HCT116 (cell line): ENCODE measurements around the gene CEACAM18. TPM values are rescaled to one million over a fixed set of nuclear protein-coding genes. Genes with fewer than 3 reads are reported as not detected.

Source experiments
- ATAC-seq: fragments of 200-7000 bp; cut with Tn5 transposase; 2 replicates; pipeline ENCODE4 v1.9.1; 2020; ENCODE audit warnings: mild to moderate bottlenecking, moderate library complexity
- BruUV-seq: library from RNA; stranded (reverse); fragments of 400-500 nt; replicated peaks from 2 replicates; lab custom pipeline; 2021; lab: Mats Ljungman, UMichigan
- CTCF ChIA-PET: fragments of 300-600 bp; sonication (Branson Sonifier 250); formaldehyde crosslinking; loops from one replicate; lab custom pipeline; 2021; ENCODE audit warnings: antibody characterized with exemption; lab: Charles Lee
- POLR2A ChIA-PET: fragments of 300-600, 350-600 bp; sonication (Branson Sonifier 250); formaldehyde crosslinking; loops from one replicate; lab custom pipeline; 2021; ENCODE audit warnings: antibody characterized with exemption; lab: Charles Lee
- RAD21 ChIA-PET, 2 experiments: fragments of 300-600 bp; sonication (Branson Sonifier 250); formaldehyde crosslinking; loops; one replicate each; lab custom pipeline; 2023; ENCODE audit warnings: low total read pairs in 2 of 2; ENCODE audit not compliant: uncharacterized antibody in 2 of 2, unreplicated experiment in 2 of 2, low non-redundant PET in 1 of 2; lab: Charles Lee
- DNase-seq: peaks from one replicate; pipeline ENCODE4 v3.0.0-alpha.2; 2010; ENCODE audit warnings: low read depth, low spot score
- H2AFZ ChIP-seq: fragments of 200-600 bp; shearing (Covaris generic), sonication (generic); 2 replicates; pipeline ENCODE4 v1.6.1; 2017; ENCODE audit warnings: low read depth, mixed run types, mixed read lengths, antibody characterized with exemption, low read length; ENCODE audit not compliant: poor library complexity, severe bottlenecking
- H3K27ac ChIP-seq: 2 replicates; pipeline ENCODE4 v1.5.1; 2012; ENCODE audit warnings: low read depth, low read length
- H3K27me3 ChIP-seq: fragments of 200-600 bp; sonication (generic); 2 replicates; pipeline ENCODE4 v1.6.1; 2016; ENCODE audit warnings: mixed run types, low read length, mixed read lengths; ENCODE audit not compliant: insufficient read depth
- H3K36me3 ChIP-seq, 2 experiments: fragments of 200-500 bp in 1 of 2; fragments of 200-600 bp in 1 of 2; sonication (Bioruptor generic) in 1 of 2; sonication (generic) in 1 of 2; 2 replicates each; pipeline versions ENCODE4 v1.5.1 to v1.6.1; 2014 to 2016; ENCODE audit warnings: low read length in 2 of 2, inconsistent platforms in 1 of 2, mixed read lengths in 1 of 2, mixed run types in 1 of 2; ENCODE audit not compliant: insufficient read depth in 2 of 2, control insufficient read depth in 1 of 2
- H3K4me1 ChIP-seq, 2 experiments: fragments of 200-600 bp in 1 of 2; sonication (generic) in 1 of 2; 2 replicates each; pipeline versions ENCODE4 v1.5.1 to v1.6.1; 2012 to 2017; ENCODE audit warnings: low read length in 2 of 2, inconsistent platforms in 1 of 2, mild to moderate bottlenecking in 1 of 2, mixed read lengths in 1 of 2, mixed run types in 1 of 2, moderate library complexity in 1 of 2; ENCODE audit not compliant: insufficient read depth in 2 of 2, control insufficient read depth in 1 of 2
- H3K4me2 ChIP-seq: fragments of 200-600 bp; sonication (generic); 2 replicates; pipeline ENCODE4 v1.6.1; 2017; ENCODE audit warnings: mixed run types, low read length, mixed read lengths
- H3K4me3 ChIP-seq, 2 experiments: fragments of 200-600 bp in 1 of 2; sonication (generic) in 1 of 2; replicated peaks in 1 of 2; 2 replicates each; pipeline ENCODE4 v1.5.1; 2011 to 2016; ENCODE audit warnings: low read length in 2 of 2, control low read depth in 1 of 2, low read depth in 1 of 2, mild to moderate bottlenecking in 1 of 2, mixed read lengths in 1 of 2, mixed run types in 1 of 2
- H3K79me2 ChIP-seq: fragments of 200-600 bp; sonication (generic); 2 replicates; pipeline ENCODE4 v1.6.1; 2017; ENCODE audit warnings: mild to moderate bottlenecking, mixed run types, low read length, moderate library complexity, mixed read lengths; ENCODE audit not compliant: insufficient read depth
- H3K9ac ChIP-seq: fragments of 200-600 bp; sonication (generic); 2 replicates; pipeline ENCODE4 v1.6.1; 2016; ENCODE audit warnings: low read length, mixed read lengths
- H3K9me2 ChIP-seq: fragments of 200-600 bp; sonication (generic), shearing (Covaris generic); 2 replicates; pipeline ENCODE4 v1.6.1; 2017; ENCODE audit warnings: mixed run types, mild to moderate bottlenecking, moderate library complexity; ENCODE audit not compliant: insufficient read depth
- H3K9me3 ChIP-seq, 2 experiments: fragments of 200-500 bp in 1 of 2; fragments of 200-600 bp in 1 of 2; sonication (Bioruptor generic) in 1 of 2; sonication (generic) in 1 of 2; 2 replicates each; pipeline ENCODE4 v1.6.1; 2014 to 2017; ENCODE audit warnings: low read length in 2 of 2, mixed read lengths in 2 of 2, inconsistent platforms in 1 of 2, low read depth in 1 of 2, mild to moderate bottlenecking in 1 of 2, mixed run types in 1 of 2, moderate library complexity in 1 of 2; ENCODE audit not compliant: control insufficient read depth in 1 of 2, insufficient read depth in 1 of 2
- H4K20me1 ChIP-seq: fragments of 200-600 bp; sonication (generic), shearing (Covaris generic); 2 replicates; pipeline ENCODE4 v1.6.1; 2017; ENCODE audit warnings: mixed run types, mild to moderate bottlenecking, moderate library complexity; ENCODE audit not compliant: insufficient read depth
- ATF3 ChIP-seq: IDR thresholded peaks from 2 replicates; pipeline ENCODE4 v1.6.1; 2012
- EGR1 ChIP-seq: IDR thresholded peaks from 2 replicates; pipeline ENCODE4 v1.6.1; 2012; ENCODE audit warnings: low read depth
- ELF1 ChIP-seq: IDR thresholded peaks from 2 replicates; pipeline ENCODE4 v1.6.1; 2012; ENCODE audit warnings: low read depth, borderline replicate concordance
- EZH2 ChIP-seq: fragments of 200-600 bp; sonication (generic); IDR thresholded peaks from 2 replicates; pipeline ENCODE4 v1.6.1; 2017; ENCODE audit warnings: antibody characterized with exemption, mixed run types
- FOSL1 ChIP-seq: IDR thresholded peaks from 2 replicates; pipeline ENCODE4 v1.6.1; 2012; ENCODE audit warnings: low read depth
- JUND ChIP-seq: IDR thresholded peaks from 2 replicates; pipeline ENCODE4 v1.6.1; 2012
- RAD21 ChIP-seq: IDR thresholded peaks from 2 replicates; pipeline ENCODE4 v1.6.1; 2012; ENCODE audit warnings: low read depth, mild to moderate bottlenecking
- SIN3A ChIP-seq: IDR thresholded peaks from 2 replicates; pipeline ENCODE4 v1.6.1; 2012; ENCODE audit warnings: low read depth
- SRF ChIP-seq: IDR thresholded peaks from 2 replicates; pipeline ENCODE4 v1.6.1; 2012; ENCODE audit warnings: low read depth
- TCF7L2 ChIP-seq: IDR thresholded peaks from 2 replicates; pipeline ENCODE4 v1.7.0; 2011; ENCODE audit warnings: borderline replicate concordance, inconsistent platforms; ENCODE audit not compliant: insufficient read depth, insufficient read length; ENCODE audit errors: extremely low read depth
- YY1 ChIP-seq: IDR thresholded peaks from 2 replicates; pipeline ENCODE4 v1.6.1; 2011; ENCODE audit warnings: low read length, low read depth, moderate library complexity, mild to moderate bottlenecking; ENCODE audit not compliant: insufficient replicate concordance; ENCODE audit errors: extremely low read depth
- intact Hi-C: fragments of 100-400 bp; cut with micrococcal nuclease; formaldehyde crosslinking; loops from 2 replicates; pipeline ENCODE4 v1.10.0; 2022
- total RNA-seq: library from RNA; stranded (reverse); gene quantifications from one replicate; pipeline ENCODE4 v1.2.1, GENCODE V29; 2021; ENCODE audit not compliant: unreplicated experiment
- TF ChIP-seq, protein P1 (sequence below): IDR thresholded peaks from 2 replicates; pipeline ENCODE4 v1.6.1; 2012
- TF ChIP-seq, protein P2 (sequence below): IDR thresholded peaks from 2 replicates; pipeline ENCODE4 v1.6.1; 2011; ENCODE audit warnings: mild to moderate bottlenecking, low read length, moderate library complexity; ENCODE audit not compliant: insufficient replicate concordance; ENCODE audit errors: extremely low read depth
- TF ChIP-seq, protein P3 (sequence below): IDR thresholded peaks from 2 replicates; pipeline ENCODE4 v1.6.1; 2012; ENCODE audit warnings: low read depth

The CEACAM18 gene
- total RNA-seq, 1 experiment from 2014 or later, result not detected

DNA sequence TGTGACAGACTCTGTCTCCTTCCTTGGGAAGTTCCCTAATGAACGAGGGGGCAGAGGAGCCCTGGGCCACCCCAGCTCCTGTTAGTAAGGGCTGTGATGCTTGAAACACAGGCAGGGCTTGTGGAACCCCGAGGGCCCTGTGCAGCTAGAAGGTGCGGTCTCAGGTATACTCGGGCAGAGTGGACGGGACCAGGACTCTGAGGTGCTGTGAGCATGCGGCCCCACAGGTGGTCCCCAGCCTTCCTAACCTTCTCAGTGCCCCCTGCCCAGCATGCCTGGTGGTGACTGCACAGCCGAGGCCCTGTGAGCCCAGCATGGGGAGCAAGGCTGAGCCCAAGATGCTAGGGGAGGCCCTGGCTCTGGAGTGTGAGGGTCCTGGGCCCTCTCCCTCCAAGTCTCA lies 16.1 kb upstream of the CEACAM18 start:
- Histone ChIP-seq H3K4me1 (no peaks in the 10 kb centered on the region), H3K79me2 (no peaks in the 10 kb centered on the region), H3K9me3 (no peaks in the 10 kb centered on the region), H3K9ac (no peak overlapping the region), H3K4me2 (no peak overlapping the region), H3K9me2 (no peaks in the 10 kb centered on the region), H2AFZ (no peak overlapping the region), H3K4me3 (no peak overlapping the region), H3K27ac (no peak overlapping the region), H3K27me3 (peaks cover 17% of the 10 kb centered on the region; the same call in 1 of the 2 replicates), H3K36me3 (no peaks in the 10 kb centered on the region), H4K20me1 (no peaks in the 10 kb centered on the region)
- RAD21 ChIA-PET, result no interaction called here
- TF ChIP-seq RAD21, result no peak
- TF ChIP-seq JUND, result no peak
- no peak for TF ChIP-seq TCF7L2
- no peak for TF ChIP-seq YY1
- no peak for TF ChIP-seq SIN3A
- TF ChIP-seq EGR1, result no peak
- TF ChIP-seq, protein P1, sequence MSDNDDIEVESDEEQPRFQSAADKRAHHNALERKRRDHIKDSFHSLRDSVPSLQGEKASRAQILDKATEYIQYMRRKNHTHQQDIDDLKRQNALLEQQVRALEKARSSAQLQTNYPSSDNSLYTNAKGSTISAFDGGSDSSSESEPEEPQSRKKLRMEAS, result no peak
- TF ChIP-seq ELF1, result no peak
- TF ChIP-seq SRF, result no peak
- no peak for TF ChIP-seq EZH2
- no peak for TF ChIP-seq FOSL1
- TF ChIP-seq, protein P2, sequence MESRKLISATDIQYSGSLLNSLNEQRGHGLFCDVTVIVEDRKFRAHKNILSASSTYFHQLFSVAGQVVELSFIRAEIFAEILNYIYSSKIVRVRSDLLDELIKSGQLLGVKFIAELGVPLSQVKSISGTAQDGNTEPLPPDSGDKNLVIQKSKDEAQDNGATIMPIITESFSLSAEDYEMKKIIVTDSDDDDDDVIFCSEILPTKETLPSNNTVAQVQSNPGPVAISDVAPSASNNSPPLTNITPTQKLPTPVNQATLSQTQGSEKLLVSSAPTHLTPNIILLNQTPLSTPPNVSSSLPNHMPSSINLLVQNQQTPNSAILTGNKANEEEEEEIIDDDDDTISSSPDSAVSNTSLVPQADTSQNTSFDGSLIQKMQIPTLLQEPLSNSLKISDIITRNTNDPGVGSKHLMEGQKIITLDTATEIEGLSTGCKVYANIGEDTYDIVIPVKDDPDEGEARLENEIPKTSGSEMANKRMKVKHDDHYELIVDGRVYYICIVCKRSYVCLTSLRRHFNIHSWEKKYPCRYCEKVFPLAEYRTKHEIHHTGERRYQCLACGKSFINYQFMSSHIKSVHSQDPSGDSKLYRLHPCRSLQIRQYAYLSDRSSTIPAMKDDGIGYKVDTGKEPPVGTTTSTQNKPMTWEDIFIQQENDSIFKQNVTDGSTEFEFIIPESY, result no peak
- TF ChIP-seq, protein P3, sequence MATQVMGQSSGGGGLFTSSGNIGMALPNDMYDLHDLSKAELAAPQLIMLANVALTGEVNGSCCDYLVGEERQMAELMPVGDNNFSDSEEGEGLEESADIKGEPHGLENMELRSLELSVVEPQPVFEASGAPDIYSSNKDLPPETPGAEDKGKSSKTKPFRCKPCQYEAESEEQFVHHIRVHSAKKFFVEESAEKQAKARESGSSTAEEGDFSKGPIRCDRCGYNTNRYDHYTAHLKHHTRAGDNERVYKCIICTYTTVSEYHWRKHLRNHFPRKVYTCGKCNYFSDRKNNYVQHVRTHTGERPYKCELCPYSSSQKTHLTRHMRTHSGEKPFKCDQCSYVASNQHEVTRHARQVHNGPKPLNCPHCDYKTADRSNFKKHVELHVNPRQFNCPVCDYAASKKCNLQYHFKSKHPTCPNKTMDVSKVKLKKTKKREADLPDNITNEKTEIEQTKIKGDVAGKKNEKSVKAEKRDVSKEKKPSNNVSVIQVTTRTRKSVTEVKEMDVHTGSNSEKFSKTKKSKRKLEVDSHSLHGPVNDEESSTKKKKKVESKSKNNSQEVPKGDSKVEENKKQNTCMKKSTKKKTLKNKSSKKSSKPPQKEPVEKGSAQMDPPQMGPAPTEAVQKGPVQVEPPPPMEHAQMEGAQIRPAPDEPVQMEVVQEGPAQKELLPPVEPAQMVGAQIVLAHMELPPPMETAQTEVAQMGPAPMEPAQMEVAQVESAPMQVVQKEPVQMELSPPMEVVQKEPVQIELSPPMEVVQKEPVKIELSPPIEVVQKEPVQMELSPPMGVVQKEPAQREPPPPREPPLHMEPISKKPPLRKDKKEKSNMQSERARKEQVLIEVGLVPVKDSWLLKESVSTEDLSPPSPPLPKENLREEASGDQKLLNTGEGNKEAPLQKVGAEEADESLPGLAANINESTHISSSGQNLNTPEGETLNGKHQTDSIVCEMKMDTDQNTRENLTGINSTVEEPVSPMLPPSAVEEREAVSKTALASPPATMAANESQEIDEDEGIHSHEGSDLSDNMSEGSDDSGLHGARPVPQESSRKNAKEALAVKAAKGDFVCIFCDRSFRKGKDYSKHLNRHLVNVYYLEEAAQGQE, result no peak
- TF ChIP-seq ATF3, result no peak
- CTCF ChIA-PET, result no interaction called here
- POLR2A ChIA-PET, result no interaction called here
- DNase-seq, result no peak
- no TSS peak for BruUV-seq
- intact Hi-C loops, result no loop called here
- ATAC-seq, result no peak
